GM18873 (cell line): ENCODE measurements around the gene CBLB.

Experiments used
- ATAC-seq: cut with Tn5 transposase; IDR thresholded peaks from one replicate; pipeline ENCODE4 v1.9.1; 2021; ENCODE audit warnings: mild to moderate bottlenecking, moderate library complexity, moderate number of reproducible peaks; ENCODE audit not compliant: unreplicated experiment, low FRiP score

The CBLB gene

GRCh38 chr3:105876780-105877327 lies 8.0 kb upstream of the CBLB start:
- no peak for ATAC-seq

GRCh38 chr3:105869861-105870755 lies 1.3 kb upstream of the CBLB start:
- no peak for ATAC-seq

GRCh38 chr3:105869531-105869833 lies 670 bp upstream of the CBLB start:
- ATAC-seq: no peak

- no peak for ATAC-seq
Measured at GRCh38 chr3:105868431-105868741, 426 bp downstream of the CBLB start.

- ATAC-seq: no peak
Measured at GRCh38 chr3:105867712-105868430, 941 bp downstream of the CBLB start.

- ATAC-seq: peak; percentile 39
Measured at GRCh38 chr3:105866656-105867653, 1.9 kb downstream of the CBLB start.

GRCh38 chr3:105865867-105866350 lies 2.9 kb downstream of the CBLB start:
- no peak for ATAC-seq

GRCh38 chr3:105865016-105865623 lies 3.7 kb downstream of the CBLB start:
- ATAC-seq: no peak

- ATAC-seq: no peak
Measured at GRCh38 chr3:105864212-105864611, 4.6 kb downstream of the CBLB start.

GRCh38 chr3:105863608-105864007 lies 5.2 kb downstream of the CBLB start:
- no peak for ATAC-seq

- ATAC-seq: peak; percentile 50
Measured at GRCh38 chr3:105862217-105862616, 6.6 kb downstream of the CBLB start.

- ATAC-seq: no peak
Measured at GRCh38 chr3:105860641-105861040, 8.2 kb downstream of the CBLB start.

GRCh38 chr3:105858017-105858416 lies 10.8 kb downstream of the CBLB start:
- ATAC-seq: no peak

GRCh38 chr3:105857601-105858000 lies 11.2 kb downstream of the CBLB start:
- no peak for ATAC-seq

- ATAC-seq: no peak
Measured at GRCh38 chr3:105856605-105857004, 12.2 kb downstream of the CBLB start.

- peak; percentile 91 for ATAC-seq
Measured at GRCh38 chr3:105853801-105854432, 14.9 kb downstream of the CBLB start.

GRCh38 chr3:105851582-105851981 lies 17.2 kb downstream of the CBLB start:
- ATAC-seq: no peak

- ATAC-seq: no peak
Measured at GRCh38 chr3:105851176-105851575, 17.6 kb downstream of the CBLB start.

- ATAC-seq: no peak
Measured at GRCh38 chr3:105850593-105850992, 18.2 kb downstream of the CBLB start.

- no peak for ATAC-seq
Measured at GRCh38 chr3:105848821-105849220, 20.0 kb downstream of the CBLB start.
